Measurements from ENCODE around the gene CASK. TPM values are rescaled to one million over a fixed set of nuclear protein-coding genes. Genes with fewer than 3 reads are reported as not detected.
"Not testable (repeated sequence)": the region's sequence is repeated elsewhere in the genome, so short reads cannot be mapped to it uniquely, and the experiment has no call there.

CASK gene
- total RNA-seq, 4 donors from 2014 or later, result 33.1 to 41.6 (median 36.4) TPM

DNA sequence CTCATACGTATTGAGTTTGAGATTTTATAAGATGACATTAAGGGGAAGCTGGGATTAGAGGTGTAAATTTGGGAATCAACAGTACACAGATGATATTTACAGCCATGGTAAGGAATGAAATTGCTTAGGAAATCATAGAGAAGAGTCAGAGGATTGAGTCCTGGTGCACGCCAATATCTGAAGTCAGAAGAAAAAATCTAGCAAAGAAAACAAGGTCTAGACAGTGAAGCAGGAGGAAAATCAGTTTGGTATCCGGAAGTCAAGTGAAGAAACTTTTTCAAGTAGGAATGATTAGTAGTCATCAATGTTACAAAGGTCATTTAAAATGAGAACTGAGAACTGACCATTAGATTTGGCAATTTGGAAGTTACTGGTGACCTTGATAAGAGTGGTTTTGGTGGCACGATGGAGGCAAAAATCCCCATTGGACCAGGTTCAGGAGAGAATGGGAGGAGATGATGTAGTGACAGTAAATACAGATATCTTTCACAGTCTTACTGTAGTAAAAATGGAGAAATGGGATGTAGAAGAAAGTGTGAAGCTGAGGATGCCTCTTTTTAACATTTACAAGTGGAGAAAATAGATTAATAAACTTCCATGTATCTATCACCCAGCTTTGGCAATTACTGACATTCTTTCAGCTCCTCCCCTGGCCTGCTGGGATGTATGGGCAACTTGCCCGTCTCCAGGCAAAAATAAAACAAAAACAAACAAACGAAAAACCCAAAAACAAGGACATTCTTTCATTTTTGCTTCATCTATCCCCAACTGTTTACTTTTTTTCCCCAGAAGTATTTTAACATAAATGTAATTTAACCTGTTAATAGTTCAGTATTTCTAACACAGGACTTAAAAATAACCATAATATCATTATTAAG lies 245.9 kb downstream of the CASK start:
- no peaks in the 10 kb centered on the region for H3K4me1 ChIP-seq
- TF ChIP-seq POLR2A (IDR thresholded peaks at IDR 0.05), result no peak
- TF ChIP-seq, protein P1, sequence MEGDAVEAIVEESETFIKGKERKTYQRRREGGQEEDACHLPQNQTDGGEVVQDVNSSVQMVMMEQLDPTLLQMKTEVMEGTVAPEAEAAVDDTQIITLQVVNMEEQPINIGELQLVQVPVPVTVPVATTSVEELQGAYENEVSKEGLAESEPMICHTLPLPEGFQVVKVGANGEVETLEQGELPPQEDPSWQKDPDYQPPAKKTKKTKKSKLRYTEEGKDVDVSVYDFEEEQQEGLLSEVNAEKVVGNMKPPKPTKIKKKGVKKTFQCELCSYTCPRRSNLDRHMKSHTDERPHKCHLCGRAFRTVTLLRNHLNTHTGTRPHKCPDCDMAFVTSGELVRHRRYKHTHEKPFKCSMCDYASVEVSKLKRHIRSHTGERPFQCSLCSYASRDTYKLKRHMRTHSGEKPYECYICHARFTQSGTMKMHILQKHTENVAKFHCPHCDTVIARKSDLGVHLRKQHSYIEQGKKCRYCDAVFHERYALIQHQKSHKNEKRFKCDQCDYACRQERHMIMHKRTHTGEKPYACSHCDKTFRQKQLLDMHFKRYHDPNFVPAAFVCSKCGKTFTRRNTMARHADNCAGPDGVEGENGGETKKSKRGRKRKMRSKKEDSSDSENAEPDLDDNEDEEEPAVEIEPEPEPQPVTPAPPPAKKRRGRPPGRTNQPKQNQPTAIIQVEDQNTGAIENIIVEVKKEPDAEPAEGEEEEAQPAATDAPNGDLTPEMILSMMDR (IDR thresholded peaks at IDR 0.05), result no peak
- no peaks in the 10 kb centered on the region for H3K9me3 ChIP-seq
- no peaks in the 10 kb centered on the region for H3K27me3 ChIP-seq
- H3K4me3 ChIP-seq (replicated peaks in 1 of 3), result no peak overlapping the region
- 72 to 82% methylated on average over 6 of the region's 6 CpGs for WGBS, 2 donors
- no peak overlapping the region for H3K27ac ChIP-seq
- no peaks in the 10 kb centered on the region for H3K36me3 ChIP-seq
- intact Hi-C loops (cut with DNase I), result no loop called here
- DNase-seq, result no peak

DNA sequence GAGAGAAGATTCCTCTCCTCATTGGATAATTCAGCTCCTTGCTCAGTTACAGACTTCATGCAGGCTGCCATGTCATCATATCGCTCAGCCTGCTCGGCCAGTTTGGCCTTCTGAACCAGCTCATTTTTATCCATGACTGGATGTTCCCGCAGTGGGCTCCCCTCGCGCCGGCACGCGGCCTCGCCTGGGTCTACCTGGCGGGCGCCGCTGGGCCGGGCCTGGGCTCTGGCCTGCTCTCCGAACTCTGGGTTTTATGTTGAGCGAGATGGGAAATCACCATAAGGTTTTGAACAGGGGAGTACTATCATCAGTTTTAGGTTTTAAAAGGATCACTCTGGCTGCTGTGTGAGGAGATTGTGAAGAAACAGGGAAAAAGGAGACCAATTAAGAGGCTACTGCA lies 247.0 kb downstream of the CASK start:
- H3K4me1 ChIP-seq; H3K27me3 ChIP-seq; H3K9me3 ChIP-seq; intact Hi-C loops (cut with DNase I); H3K4me3 ChIP-seq (replicated peaks in 1 of 3); DNase-seq; H3K27ac ChIP-seq; H3K36me3 ChIP-seq: not testable (repeated sequence)
- WGBS, 2 donors, result 98 to 99% methylated on average over 15 of the region's 15 CpGs

DNA sequence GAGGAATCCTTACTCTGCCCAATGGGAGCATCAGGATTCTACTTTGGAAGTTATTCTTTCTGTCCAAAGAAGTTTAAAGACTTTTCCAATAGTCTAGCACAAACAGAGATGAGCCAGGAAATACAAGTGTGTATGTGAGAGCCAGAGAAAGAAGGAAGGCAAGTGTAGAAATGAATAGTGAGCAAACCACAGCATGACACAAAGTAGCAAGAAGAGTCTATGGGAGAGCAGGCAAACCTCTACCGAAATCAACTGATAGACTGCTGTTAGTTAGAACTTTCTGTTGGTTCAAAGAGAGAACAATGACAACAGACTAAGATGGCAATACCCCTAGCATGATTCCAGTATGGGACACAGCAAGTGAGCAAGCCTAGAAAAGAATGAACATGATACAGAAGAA lies 250.7 kb downstream of the CASK start:
- no peak overlapping the region for H3K4me3 ChIP-seq (replicated peaks in 1 of 3)
- intact Hi-C loops (cut with DNase I), result no loop called here
- DNase-seq, result no peak
- no peaks in the 10 kb centered on the region for H3K27me3 ChIP-seq
- H3K9me3 ChIP-seq, result no peaks in the 10 kb centered on the region
- WGBS, 2 donors, result 91 to 100% methylated on average over 1 of the region's 1 CpG
- H3K36me3 ChIP-seq, result no peaks in the 10 kb centered on the region
- no peak overlapping the region for H3K27ac ChIP-seq
- no peaks in the 10 kb centered on the region for H3K4me1 ChIP-seq
- no peak for TF ChIP-seq POLR2A (IDR thresholded peaks at IDR 0.05)
- TF ChIP-seq, protein P1 (IDR thresholded peaks at IDR 0.05), result no peak

DNA sequence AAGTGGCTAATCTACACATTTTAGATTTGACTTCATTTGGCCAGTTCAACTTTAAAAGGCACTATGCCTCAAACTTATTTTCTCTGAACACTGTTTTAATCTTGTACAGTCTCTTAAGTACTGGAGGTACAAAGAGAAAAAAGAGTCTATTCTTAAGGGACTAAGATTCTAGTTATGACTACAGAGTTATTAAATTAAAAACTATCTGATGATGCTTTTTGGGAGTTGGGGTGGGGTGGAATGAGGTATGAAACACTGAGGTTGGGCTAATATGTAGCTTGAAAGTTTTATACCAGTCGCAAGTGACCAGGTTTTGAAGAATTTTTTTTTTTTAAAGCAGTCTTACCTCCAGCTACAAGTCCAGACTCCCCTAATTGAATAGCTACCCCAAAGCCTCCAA lies 252.3 kb downstream of the CASK start:
- H3K36me3 ChIP-seq, result no peaks in the 10 kb centered on the region
- intact Hi-C loops (cut with DNase I), result no loop called here
- 89 to 96% methylated on average over 1 of the region's 1 CpG for WGBS, 2 donors
- no peak for DNase-seq
- no peak overlapping the region for H3K4me3 ChIP-seq (replicated peaks in 1 of 3)
- no peak overlapping the region for H3K27ac ChIP-seq
- TF ChIP-seq, protein P1 (IDR thresholded peaks at IDR 0.05), result no peak
- TF ChIP-seq POLR2A (IDR thresholded peaks at IDR 0.05), result no peak
- no peaks in the 10 kb centered on the region for H3K27me3 ChIP-seq
- no peaks in the 10 kb centered on the region for H3K4me1 ChIP-seq
- no peaks in the 10 kb centered on the region for H3K9me3 ChIP-seq

DNA sequence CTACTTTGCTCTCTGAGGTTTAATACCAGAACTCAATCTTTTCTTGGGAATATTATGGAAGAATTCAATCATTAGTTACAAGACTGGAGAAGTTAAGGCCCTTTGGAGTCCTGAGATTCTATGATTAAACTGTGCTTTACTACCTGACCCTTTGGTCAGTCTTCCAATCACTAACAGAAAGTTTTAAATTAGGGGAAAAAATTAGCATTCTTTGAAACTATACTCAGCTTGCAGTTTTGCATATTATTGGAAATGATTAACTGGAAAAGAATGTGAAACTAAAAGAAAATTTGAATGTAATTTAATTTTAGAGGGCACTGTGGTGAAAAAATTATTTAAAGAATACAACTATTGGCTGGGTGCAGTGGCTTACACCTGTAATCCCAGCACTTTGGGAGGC lies 253.2 kb downstream of the CASK start:
- Histone ChIP-seq H3K4me1 (no peaks in the 10 kb centered on the region), H3K27ac (no peak overlapping the region), H3K9me3 (no peaks in the 10 kb centered on the region), H3K4me3 (replicated peaks in 1 of 3) (no peak overlapping the region), H3K36me3 (no peaks in the 10 kb centered on the region), H3K27me3 (no peaks in the 10 kb centered on the region)
- intact Hi-C loops (cut with DNase I), result no loop called here
- no peak for TF ChIP-seq POLR2A (IDR thresholded peaks at IDR 0.05)
- TF ChIP-seq, protein P1 (IDR thresholded peaks at IDR 0.05), result no peak
- DNase-seq, result no peak

Data from thyroid gland (tissue), 4 donors.